Breast epithelium (tissue), 4 donors: ENCODE data around the gene VPS13D. TPM values are rescaled to one million over a fixed set of nuclear protein-coding genes. Genes with fewer than 3 reads are reported as not detected.

Source experiments
- DNase-seq, 2 donors: peaks; one replicate each; pipeline ENCODE4 v3.0.0-alpha.2; 2019; ENCODE audit warnings: low spot score in 2 of 2
- H3K27ac ChIP-seq, 2 donors: fragments of 200-600 bp; sonication (generic) in 1 of 2; one replicate each; pipeline ENCODE4 v1.5.1; 2016 to 2019; ENCODE audit warnings: mild to moderate bottlenecking in 1 of 2
- H3K27me3 ChIP-seq, 2 donors: fragments of 200-600 bp; sonication (generic) in 1 of 2; one replicate each; pipeline versions ENCODE4 v1.5.1 to v1.6.0; 2017 to 2019; ENCODE audit warnings: control low read depth in 1 of 2, mild to moderate bottlenecking in 1 of 2
- H3K36me3 ChIP-seq: fragments of 200-600 bp; one replicate; pipeline ENCODE4 v1.5.1; 2019
- H3K4me1 ChIP-seq, 2 donors: fragments of 200-600 bp; sonication (generic); one replicate each; pipeline ENCODE4 v1.5.1; 2016 to 2019; ENCODE audit warnings: control low read depth in 1 of 2
- H3K4me3 ChIP-seq, 3 donors: fragments of 200-600 bp; sonication (generic); 1 replicate in 2 of 3; 2 replicates in 1 of 3; pipeline ENCODE4 v1.5.1; 2016 to 2019; ENCODE audit warnings: mild to moderate bottlenecking in 3 of 3, moderate library complexity in 2 of 3
- H3K9me3 ChIP-seq, 2 donors: fragments of 200-600 bp; sonication (generic) in 1 of 2; one replicate each; pipeline ENCODE4 v1.5.1; 2016 to 2019; ENCODE audit warnings: control low read depth in 1 of 2
- POLR2A ChIP-seq: fragments of 450-650 bp; IDR thresholded peaks from one replicate; pipeline ENCODE4 v1.6.1; 2016; ENCODE audit warnings: antibody characterized with exemption, mild to moderate bottlenecking, moderate library complexity
- POLR2AphosphoS5 ChIP-seq, 3 donors: sonication (generic); formaldehyde crosslinking; IDR thresholded peaks; one replicate each; pipeline ENCODE4 v1.6.1; 2017; ENCODE audit warnings: antibody characterized with exemption in 3 of 3
- intact Hi-C: fragments of 100-400 bp; cut with DNase I; formaldehyde crosslinking; loops from one replicate; pipeline ENCODE4 v1.15.1; 2023; ENCODE audit warnings: low total_unique reads
- total RNA-seq, 3 donors: library from RNA; depleted of rRNA; stranded (reverse); fragments of >200 nt; gene quantifications; one replicate each; pipeline ENCODE4 v1.1.0, GENCODE V29; 2016
- TF ChIP-seq, protein P1 (sequence below), 3 donors: fragments of 450-650 bp; IDR thresholded peaks; one replicate each; pipeline ENCODE4 v1.5.1; 2016 to 2017; ENCODE audit warnings: antibody characterized with exemption in 3 of 3, mild to moderate bottlenecking in 3 of 3, moderate library complexity in 3 of 3

VPS13D gene
- total RNA-seq, 3 donors from 2014 or later, result 73.9 to 115 (median 96.4) TPM

DNA sequence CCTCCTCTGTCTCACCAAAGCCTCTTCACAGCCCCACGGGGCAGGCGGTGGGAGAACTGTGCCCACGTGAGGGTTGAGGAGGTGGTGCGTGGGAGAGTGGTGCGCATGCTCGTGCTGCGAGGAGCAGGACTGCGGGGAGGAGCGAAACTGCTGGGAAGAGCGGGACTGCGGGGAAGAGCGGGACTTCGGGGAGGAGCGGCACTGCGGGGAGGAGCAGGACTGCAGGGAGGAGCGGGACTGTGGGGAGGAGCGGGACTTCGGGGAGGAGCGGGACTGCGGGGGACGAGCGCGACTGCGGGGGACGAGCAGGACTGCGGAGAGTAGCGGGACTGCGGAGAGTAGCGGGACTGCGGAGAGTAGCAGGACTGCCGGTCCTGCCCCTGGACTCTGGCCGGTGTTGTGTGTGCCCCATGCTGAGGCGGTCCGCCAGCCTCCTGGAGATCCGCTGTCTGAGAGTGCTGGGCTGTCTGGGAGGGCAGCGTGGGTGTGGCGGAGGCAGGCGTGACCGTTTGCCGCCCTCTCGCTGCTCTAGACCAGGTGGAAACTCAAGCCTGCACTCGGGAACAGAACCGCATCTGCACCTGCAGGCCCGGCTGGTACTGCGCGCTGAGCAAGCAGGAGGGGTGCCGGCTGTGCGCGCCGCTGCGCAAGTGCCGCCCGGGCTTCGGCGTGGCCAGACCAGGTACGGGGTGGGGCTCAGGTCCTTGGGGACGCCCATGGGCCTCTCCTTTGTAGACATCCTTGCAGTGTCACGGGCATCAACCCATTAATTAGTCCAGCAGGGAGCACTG lies 38.4 kb upstream of the VPS13D start:
- Histone ChIP-seq H3K4me3 (no peak overlapping the region), H3K9me3 (no peaks in the 10 kb centered on the region), H3K36me3 (no peaks in the 10 kb centered on the region), H3K27ac (no peak overlapping the region), H3K4me1 (no peaks in the 10 kb centered on the region), H3K27me3 (no peaks in the 10 kb centered on the region)
- no peak for DNase-seq
- TF ChIP-seq, protein P1, sequence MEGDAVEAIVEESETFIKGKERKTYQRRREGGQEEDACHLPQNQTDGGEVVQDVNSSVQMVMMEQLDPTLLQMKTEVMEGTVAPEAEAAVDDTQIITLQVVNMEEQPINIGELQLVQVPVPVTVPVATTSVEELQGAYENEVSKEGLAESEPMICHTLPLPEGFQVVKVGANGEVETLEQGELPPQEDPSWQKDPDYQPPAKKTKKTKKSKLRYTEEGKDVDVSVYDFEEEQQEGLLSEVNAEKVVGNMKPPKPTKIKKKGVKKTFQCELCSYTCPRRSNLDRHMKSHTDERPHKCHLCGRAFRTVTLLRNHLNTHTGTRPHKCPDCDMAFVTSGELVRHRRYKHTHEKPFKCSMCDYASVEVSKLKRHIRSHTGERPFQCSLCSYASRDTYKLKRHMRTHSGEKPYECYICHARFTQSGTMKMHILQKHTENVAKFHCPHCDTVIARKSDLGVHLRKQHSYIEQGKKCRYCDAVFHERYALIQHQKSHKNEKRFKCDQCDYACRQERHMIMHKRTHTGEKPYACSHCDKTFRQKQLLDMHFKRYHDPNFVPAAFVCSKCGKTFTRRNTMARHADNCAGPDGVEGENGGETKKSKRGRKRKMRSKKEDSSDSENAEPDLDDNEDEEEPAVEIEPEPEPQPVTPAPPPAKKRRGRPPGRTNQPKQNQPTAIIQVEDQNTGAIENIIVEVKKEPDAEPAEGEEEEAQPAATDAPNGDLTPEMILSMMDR (IDR thresholded peaks at IDR 0.05), result no peak
- TF ChIP-seq POLR2A (no peak), POLR2AphosphoS5 (IDR thresholded peaks at IDR 0.05) (no peak)
- intact Hi-C loops, result no loop called here

DNA sequence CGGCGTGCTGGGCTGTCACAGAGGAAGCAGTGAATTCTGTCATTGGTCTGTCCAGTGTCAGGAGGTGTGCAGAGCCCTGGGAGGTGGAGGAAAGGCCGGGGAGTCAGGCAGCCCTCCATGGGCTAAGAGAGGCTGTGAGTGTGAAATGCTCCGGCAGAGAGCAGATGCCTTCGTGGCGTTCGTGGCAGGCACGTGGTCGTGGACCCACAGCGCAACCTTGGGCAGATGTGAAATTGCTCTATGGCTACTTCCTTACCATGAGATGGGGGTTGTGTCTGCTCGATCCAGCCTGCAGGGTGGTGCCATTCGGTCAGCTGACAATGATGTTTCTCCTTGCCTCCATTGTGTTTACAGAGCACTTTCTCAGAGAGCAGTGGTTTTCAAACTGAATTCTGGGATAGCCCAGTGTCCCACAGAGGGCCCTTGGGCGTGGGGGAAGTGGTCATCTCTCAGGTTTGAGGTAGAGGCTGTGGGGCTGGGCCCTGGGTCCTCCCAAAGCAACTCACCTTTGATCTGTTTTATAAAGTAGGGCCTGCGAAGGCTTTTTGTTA lies 35.1 kb upstream of the VPS13D start:
- DNase-seq, result no peak
- no peak for TF ChIP-seq POLR2A
- no peak for TF ChIP-seq POLR2AphosphoS5 (IDR thresholded peaks at IDR 0.05)
- TF ChIP-seq, protein P1 (IDR thresholded peaks at IDR 0.05), result no peak
- Histone ChIP-seq H3K4me1 (no peaks in the 10 kb centered on the region), H3K4me3 (no peak overlapping the region), H3K27me3 (no peaks in the 10 kb centered on the region), H3K9me3 (no peaks in the 10 kb centered on the region), H3K27ac (no peak overlapping the region), H3K36me3 (no peaks in the 10 kb centered on the region)
- intact Hi-C loops, result no loop called here

DNA sequence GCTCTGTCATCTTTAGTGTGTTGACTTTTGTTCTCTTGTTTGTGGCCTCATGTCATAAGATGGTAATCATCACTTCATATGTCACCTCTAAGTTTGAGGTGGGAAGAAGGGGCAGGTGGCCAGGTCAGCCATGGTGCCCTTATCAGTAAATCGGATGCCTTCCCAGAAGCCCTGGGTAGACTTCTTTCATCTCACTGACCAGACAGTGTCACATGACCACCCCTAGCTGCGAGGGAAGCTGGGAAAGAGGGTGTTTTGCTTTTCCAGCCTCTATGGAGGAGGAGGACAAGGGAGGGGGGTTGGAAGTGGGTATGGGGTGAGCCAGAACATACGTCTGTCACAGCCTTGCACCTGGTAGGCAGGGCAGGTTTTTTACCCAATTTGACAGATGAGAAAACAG lies 34.4 kb upstream of the VPS13D start:
- H3K36me3 ChIP-seq, result no peaks in the 10 kb centered on the region
- H3K27me3 ChIP-seq, result no peaks in the 10 kb centered on the region
- TF ChIP-seq POLR2AphosphoS5 (IDR thresholded peaks at IDR 0.05) (no peak), POLR2A (no peak)
- TF ChIP-seq, protein P1 (IDR thresholded peaks at IDR 0.05), result no peak
- no peak overlapping the region for H3K27ac ChIP-seq
- DNase-seq, result no peak
- H3K4me3 ChIP-seq, result no peak overlapping the region
- intact Hi-C loops, result no loop called here
- no peaks in the 10 kb centered on the region for H3K9me3 ChIP-seq
- H3K4me1 ChIP-seq, result no peaks in the 10 kb centered on the region

DNA sequence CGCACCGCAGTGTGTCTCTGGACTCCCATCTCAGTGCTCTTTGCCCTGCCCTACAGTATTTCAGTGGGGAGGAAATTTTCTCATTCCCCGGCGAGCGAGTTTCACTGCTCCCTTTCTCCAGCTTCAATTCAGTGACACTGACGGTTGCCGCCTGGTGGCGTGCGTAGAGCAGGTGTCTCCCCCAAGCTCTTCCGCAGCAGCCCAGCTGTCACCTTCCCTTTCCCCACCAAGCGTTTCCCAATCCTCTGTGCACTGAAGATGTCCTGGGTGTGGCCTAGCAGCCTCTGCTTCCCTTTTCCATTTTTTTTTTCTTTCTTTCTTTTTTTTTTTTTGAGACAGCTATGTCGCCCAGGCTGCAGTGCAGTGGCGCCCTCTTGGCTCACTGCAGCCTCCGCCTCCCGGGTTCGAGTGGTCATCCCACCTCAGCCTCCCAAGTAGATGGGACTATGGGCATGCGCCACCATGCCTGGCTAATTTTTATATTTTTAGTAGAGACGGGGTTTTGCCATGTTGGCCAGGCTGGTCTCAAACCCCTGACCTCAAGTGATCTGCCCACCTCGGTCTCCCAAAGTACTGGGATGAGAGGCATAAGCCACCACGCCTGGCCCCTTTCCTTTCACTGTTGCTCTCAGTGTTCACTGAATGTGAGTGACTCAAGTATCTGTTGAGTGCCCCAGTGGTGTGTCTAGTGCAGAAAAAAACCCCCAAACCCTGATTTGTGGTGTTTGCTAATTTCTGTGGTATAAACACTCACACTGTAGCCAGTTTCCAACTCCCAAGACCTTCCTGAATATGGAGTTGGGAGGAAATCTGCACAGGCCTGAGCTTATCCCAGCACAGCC lies 33.0 kb upstream of the VPS13D start:
- DNase-seq, result no peak
- intact Hi-C loops, result no loop called here
- Histone ChIP-seq H3K4me3 (no peak overlapping the region), H3K4me1 (no peaks in the 10 kb centered on the region), H3K9me3 (no peaks in the 10 kb centered on the region), H3K27me3 (no peaks in the 10 kb centered on the region), H3K27ac (no peak overlapping the region), H3K36me3 (no peaks in the 10 kb centered on the region)
- TF ChIP-seq, protein P1 (IDR thresholded peaks at IDR 0.05), result no peak
- TF ChIP-seq POLR2A, result no peak

DNA sequence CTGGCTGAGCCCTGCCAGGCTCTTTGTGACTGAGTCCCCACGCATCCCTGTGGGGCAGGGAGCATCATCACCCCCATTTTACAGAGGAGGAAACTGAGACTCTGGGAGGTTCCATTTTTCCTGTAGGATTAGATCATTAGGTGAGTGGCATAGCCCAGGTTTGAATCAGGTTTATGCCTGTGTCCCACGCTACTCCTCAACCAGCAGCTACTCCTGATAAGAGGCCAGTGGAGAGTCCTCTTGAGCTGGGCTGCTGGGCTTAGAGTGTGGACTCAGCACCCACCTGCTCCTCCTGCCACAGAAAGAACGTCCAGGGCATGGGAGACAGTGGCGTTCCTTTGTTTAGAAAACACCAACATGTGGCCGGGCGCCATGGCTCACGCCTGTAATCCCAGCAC lies 32.3 kb upstream of the VPS13D start:
- H3K36me3 ChIP-seq, result no peaks in the 10 kb centered on the region

More for the DNA sequence above, 32.3 kb upstream of the VPS13D start:
- intact Hi-C loops, result no loop called here
- no peaks in the 10 kb centered on the region for H3K9me3 ChIP-seq
- DNase-seq, result no peak
- no peaks in the 10 kb centered on the region for H3K27me3 ChIP-seq
- no peaks in the 10 kb centered on the region for H3K4me1 ChIP-seq
- H3K4me3 ChIP-seq, result no peak overlapping the region
- no peak overlapping the region for H3K27ac ChIP-seq
- TF ChIP-seq, protein P1 (IDR thresholded peaks at IDR 0.05), result no peak
- no peak for TF ChIP-seq POLR2A
